ENCODE results near the gene EPAS1. TPM values are rescaled to one million over a fixed set of nuclear protein-coding genes. Genes with fewer than 3 reads are reported as not detected.
"Not testable (repeated sequence)": the region's sequence is repeated elsewhere in the genome, so short reads cannot be mapped to it uniquely, and the experiment has no call there.

EPAS1 gene
- total RNA-seq, 2 donors from 2014 or later: 517 to 667 TPM

GRCh38 chr2:46394649-46395510 lies 97.7 kb downstream of the EPAS1 start:
- Histone ChIP-seq H3K4me3 (no peak overlapping the region), H3K27me3 (replicated peaks; ENCODE audit: insufficient read depth) (no peaks in the 10 kb centered on the region), H3K36me3 (no peaks in the 10 kb centered on the region), H3K9me3 (no peaks in the 10 kb centered on the region), H3K27ac (no peak overlapping the region), H3K4me1 (ENCODE audit: control insufficient read depth in 1 of 2, low read depth in 2 of 2) (no peaks in the 10 kb centered on the region)
- ATAC-seq (ENCODE audit: insufficient number of reproducible peaks, low FRiP score, low read depth): no peak
- DNase-seq (ENCODE audit: low spot score): no peak
- TF ChIP-seq CTCF (IDR thresholded peaks at IDR 0.05): no peak

- not testable (repeated sequence) for H3K9me3 ChIP-seq; H3K27me3 ChIP-seq (replicated peaks; ENCODE audit: insufficient read depth); H3K27ac ChIP-seq; H3K4me3 ChIP-seq; H3K36me3 ChIP-seq; ATAC-seq (ENCODE audit: insufficient number of reproducible peaks, low FRiP score, low read depth); DNase-seq (ENCODE audit: low spot score); H3K4me1 ChIP-seq (ENCODE audit: control insufficient read depth in 1 of 2, low read depth in 2 of 2)
Measured at GRCh38 chr2:46395730-46396129, 98.5 kb downstream of the EPAS1 start.

GRCh38 chr2:46400016-46400415 lies 102.8 kb downstream of the EPAS1 start:
- no peak for ATAC-seq (ENCODE audit: insufficient number of reproducible peaks, low FRiP score, low read depth)
- TF ChIP-seq CTCF (IDR thresholded peaks at IDR 0.05): no peak
- Histone ChIP-seq H3K27me3 (replicated peaks; ENCODE audit: insufficient read depth) (no peaks in the 10 kb centered on the region), H3K36me3 (no peaks in the 10 kb centered on the region), H3K4me1 (ENCODE audit: control insufficient read depth in 1 of 2, low read depth in 2 of 2) (no peaks in the 10 kb centered on the region), H3K4me3 (no peak overlapping the region), H3K27ac (no peak overlapping the region), H3K9me3 (no peaks in the 10 kb centered on the region)
- no peak for DNase-seq (ENCODE audit: low spot score)

- no peak for TF ChIP-seq CTCF (IDR thresholded peaks at IDR 0.05)
- no peaks in the 10 kb centered on the region for H3K27me3 ChIP-seq (replicated peaks; ENCODE audit: insufficient read depth)
- DNase-seq (ENCODE audit: low spot score): no peak
Measured at GRCh38 chr2:46402874-46403273, 105.7 kb downstream of the EPAS1 start.

GRCh38 chr2:46404181-46404759 lies 107.1 kb downstream of the EPAS1 start:
- ATAC-seq (ENCODE audit: insufficient number of reproducible peaks, low FRiP score, low read depth): no peak
- H3K9me3 ChIP-seq: no peaks in the 10 kb centered on the region
- no peak for TF ChIP-seq CTCF (IDR thresholded peaks at IDR 0.05)
- H3K4me1 ChIP-seq (ENCODE audit: control insufficient read depth in 1 of 2, low read depth in 2 of 2): peaks cover 0 to 11% of the 10 kb centered on the region in 2 donors
- no peaks in the 10 kb centered on the region for H3K27me3 ChIP-seq (replicated peaks; ENCODE audit: insufficient read depth)
- H3K36me3 ChIP-seq: no peaks in the 10 kb centered on the region
- H3K27ac ChIP-seq: no peak overlapping the region
- H3K4me3 ChIP-seq: no peak overlapping the region
- no peak for DNase-seq (ENCODE audit: low spot score)

More at GRCh38 chr2:46402874-46403273, 105.7 kb downstream of the EPAS1 start:
- no peaks in the 10 kb centered on the region for H3K4me1 ChIP-seq (ENCODE audit: control insufficient read depth in 1 of 2, low read depth in 2 of 2)
- no peak overlapping the region for H3K4me3 ChIP-seq
- ATAC-seq (ENCODE audit: insufficient number of reproducible peaks, low FRiP score, low read depth): no peak
- no peak overlapping the region for H3K27ac ChIP-seq
- no peaks in the 10 kb centered on the region for H3K36me3 ChIP-seq
- H3K9me3 ChIP-seq: no peaks in the 10 kb centered on the region

Data from thoracic aorta (tissue), 2 donors.